HCT116 (cell line): ENCODE measurements around the gene NDOR1.

Experiments
- CEBPB ChIP-seq: IDR thresholded peaks from 2 replicates; pipeline ENCODE4 v1.6.1; 2012; ENCODE audit warnings: low read depth
- CTCF ChIP-seq, 3 experiments: fragments of 200-600 bp in 1 of 3; sonication (generic) in 1 of 3; IDR thresholded peaks in 2 of 3; conservative IDR thresholded peaks in 1 of 3; 2 replicates each; pipeline ENCODE4 v1.5.1; 2012 to 2017; ENCODE audit warnings: low read depth in 2 of 3, low read length in 2 of 3, antibody characterized with exemption in 1 of 3, borderline replicate concordance in 1 of 3, control low read depth in 1 of 3, mild to moderate bottlenecking in 1 of 3, mixed read lengths in 1 of 3, mixed run types in 1 of 3, moderate library complexity in 1 of 3; ENCODE audit not compliant: insufficient read depth in 1 of 3
- EZH2 ChIP-seq: fragments of 200-600 bp; sonication (generic); IDR thresholded peaks from 2 replicates; pipeline ENCODE4 v1.6.1; 2017; ENCODE audit warnings: antibody characterized with exemption, mixed run types
- JUND ChIP-seq: IDR thresholded peaks from 2 replicates; pipeline ENCODE4 v1.6.1; 2012
- POLR2A ChIP-seq: IDR thresholded peaks from 2 replicates; pipeline ENCODE4 v1.7.0; 2011; ENCODE audit warnings: borderline replicate concordance; ENCODE audit not compliant: insufficient read depth, insufficient read length; ENCODE audit errors: extremely low read depth
- POLR2AphosphoS5 ChIP-seq: IDR thresholded peaks from 2 replicates; pipeline ENCODE4 v1.6.1; 2011; ENCODE audit warnings: mild to moderate bottlenecking, low read depth, low read length, moderate library complexity
- REST ChIP-seq: IDR thresholded peaks from 2 replicates; pipeline ENCODE4 v1.6.1; 2012; ENCODE audit warnings: low read depth
- SIN3A ChIP-seq: IDR thresholded peaks from 2 replicates; pipeline ENCODE4 v1.6.1; 2012; ENCODE audit warnings: low read depth
- YY1 ChIP-seq: IDR thresholded peaks from 2 replicates; pipeline ENCODE4 v1.6.1; 2011; ENCODE audit warnings: low read length, low read depth, moderate library complexity, mild to moderate bottlenecking; ENCODE audit not compliant: insufficient replicate concordance; ENCODE audit errors: extremely low read depth

GRCh38 chr9:137171149-137171900 lies 34.2 kb upstream of the NDOR1 start:
- no peak for TF ChIP-seq CEBPB
- no peak for TF ChIP-seq EZH2
- TF ChIP-seq CTCF (IDR thresholded peaks at IDR 0.05 in 2 of 3, conservative IDR thresholded peaks at IDR 0.05 in 1 of 3; ENCODE audit: borderline replicate concordance in 1 of 3, insufficient read depth in 1 of 3, low read depth in 2 of 3, low read length in 2 of 3), result no peak
- no peak for TF ChIP-seq REST
- no peak for TF ChIP-seq SIN3A
- TF ChIP-seq POLR2A, result no peak
- no peak for TF ChIP-seq JUND
- TF ChIP-seq YY1, result no peak
- TF ChIP-seq POLR2AphosphoS5, result no peak
